GM20431 (cell line): ENCODE results near the gene CCDC150.
"Not testable (repeated sequence)": the region's sequence is repeated elsewhere in the genome, so short reads cannot be mapped to it uniquely, and the experiment has no call there.

Experiments
- in situ Hi-C: fragments of 300-500 bp; cut with MseI, MboI; formaldehyde crosslinking; loops from one replicate; pipeline ENCODE4 v1.15.0; 2020; ENCODE audit warnings: low sequenced_read_pairs; ENCODE audit not compliant: unreplicated experiment

CCDC150 gene

GRCh38 chr2:196630531-196630930 lies 9.0 kb upstream of the CCDC150 start:
- in situ Hi-C loops = no loop called here

- in situ Hi-C loops = no loop called here
Measured at GRCh38 chr2:196635156-196635555, 4.4 kb upstream of the CCDC150 start.

- in situ Hi-C loops = no loop called here
Measured at GRCh38 chr2:196638765-196639164, 750 bp upstream of the CCDC150 start.

GRCh38 chr2:196640031-196640548 lies 575 bp downstream of the CCDC150 start:
- in situ Hi-C loops = no loop called here

GRCh38 chr2:196649202-196649601 lies 9.7 kb downstream of the CCDC150 start:
- in situ Hi-C loops = no loop called here

GRCh38 chr2:196651387-196652094 lies 12.0 kb downstream of the CCDC150 start:
- in situ Hi-C loops = no loop called here

- in situ Hi-C loops = no loop called here
Measured at GRCh38 chr2:196652869-196653268, 13.4 kb downstream of the CCDC150 start.

- in situ Hi-C loops = no loop called here
Measured at GRCh38 chr2:196653843-196654242, 14.3 kb downstream of the CCDC150 start.

- in situ Hi-C loops = no loop called here
Measured at GRCh38 chr2:196655761-196656160, 16.2 kb downstream of the CCDC150 start.

GRCh38 chr2:196657333-196657732 lies 17.8 kb downstream of the CCDC150 start:
- in situ Hi-C loops = no loop called here

GRCh38 chr2:196659844-196660243 lies 20.3 kb downstream of the CCDC150 start:
- in situ Hi-C loops = no loop called here

GRCh38 chr2:196660244-196660643 lies 20.7 kb downstream of the CCDC150 start:
- in situ Hi-C loops = no loop called here

- in situ Hi-C loops = no loop called here
Measured at GRCh38 chr2:196670342-196670741, 30.8 kb downstream of the CCDC150 start.

- in situ Hi-C loops = no loop called here
Measured at GRCh38 chr2:196675963-196676362, 36.4 kb downstream of the CCDC150 start.

- in situ Hi-C loops = no loop called here
Measured at GRCh38 chr2:196677404-196677803, 37.9 kb downstream of the CCDC150 start.

GRCh38 chr2:196679368-196679767 lies 39.9 kb downstream of the CCDC150 start:
- in situ Hi-C loops = no loop called here

GRCh38 chr2:196681510-196681909 lies 42.0 kb downstream of the CCDC150 start:
- in situ Hi-C loops = no loop called here

GRCh38 chr2:196685792-196686191 lies 46.3 kb downstream of the CCDC150 start:
- in situ Hi-C loops = no loop called here

GRCh38 chr2:196686737-196687136 lies 47.2 kb downstream of the CCDC150 start:
- in situ Hi-C loops = not testable (repeated sequence)

GRCh38 chr2:196696423-196697079 lies 57.0 kb downstream of the CCDC150 start:
- in situ Hi-C loops = no loop called here

GRCh38 chr2:196697825-196698224 lies 58.3 kb downstream of the CCDC150 start:
- in situ Hi-C loops = no loop called here

GRCh38 chr2:196702641-196703040 lies 63.1 kb downstream of the CCDC150 start:
- in situ Hi-C loops = no loop called here
